NCI-H2081 (cell line): ENCODE results near the gene LCN1.
"Not testable (repeated sequence)": the region's sequence is repeated elsewhere in the genome, so short reads cannot be mapped to it uniquely, and the experiment has no call there.

ENCODE experiments used
- DNase-seq, 2 experiments: peaks; one replicate each; lab custom pipeline; 2025; lab: John Stamatoyannopoulos, UW

The LCN1 gene

GRCh38 chr9:135546792-135547617 is 25.8 kb downstream of the LCN1 start:
- DNase-seq: not testable (repeated sequence)

- DNase-seq: no peak
Observed at GRCh38 chr9:135547756-135548736, 26.8 kb downstream of the LCN1 start.

- not testable (repeated sequence) for DNase-seq
Observed at GRCh38 chr9:135549478-135550343, 28.5 kb downstream of the LCN1 start.

- no peak for DNase-seq
Observed at GRCh38 chr9:135550344-135550918, 29.2 kb downstream of the LCN1 start.

DNA sequence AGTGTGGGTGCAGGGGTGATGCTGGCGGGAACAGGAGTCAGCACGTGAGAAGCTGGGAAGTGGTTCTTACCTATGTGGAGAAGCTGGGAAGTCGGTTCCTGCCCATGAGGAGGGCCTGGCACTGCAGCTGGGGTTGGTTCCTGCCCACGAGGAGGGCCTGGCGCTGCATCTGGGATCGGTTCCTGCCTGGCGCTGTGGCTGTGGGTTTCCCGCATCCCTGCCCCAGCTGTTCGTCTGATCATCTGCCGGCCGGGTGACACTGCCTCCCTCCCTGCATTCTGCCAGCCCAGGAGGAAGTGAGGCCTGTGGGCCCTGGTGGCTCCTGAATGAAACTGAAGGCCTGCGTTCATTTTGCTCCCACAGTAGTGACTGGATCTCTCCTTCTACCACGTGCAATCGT is 29.8 kb downstream of the LCN1 start:
- DNase-seq: no peak

DNA sequence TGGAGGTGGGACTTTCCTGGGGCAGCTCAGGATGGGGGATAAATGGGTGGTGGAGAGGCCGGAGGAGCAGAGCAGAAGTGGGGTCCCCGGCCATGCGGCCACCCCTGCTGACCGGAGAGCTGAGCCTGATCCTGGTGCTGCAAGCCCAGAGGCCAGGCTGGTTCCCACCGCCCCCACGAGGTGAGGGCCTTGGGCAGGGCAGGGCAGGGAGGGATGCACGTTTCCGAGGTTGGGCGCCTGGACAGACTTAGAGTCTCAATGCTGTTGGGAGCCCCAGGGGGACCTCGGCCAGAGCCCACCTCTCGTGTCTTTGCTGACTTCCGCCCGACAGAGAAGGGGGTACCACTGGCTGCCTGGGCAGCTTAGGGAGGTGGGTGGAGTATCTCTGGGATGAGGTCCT is 30.2 kb downstream of the LCN1 start:
- no peak for DNase-seq

GRCh38 chr9:135552021-135552697 is 30.9 kb downstream of the LCN1 start:
- no peak for DNase-seq

GRCh38 chr9:135552698-135553171 is 31.5 kb downstream of the LCN1 start:
- no peak for DNase-seq

- no peak for DNase-seq
Observed at GRCh38 chr9:135554718-135555117, 33.5 kb downstream of the LCN1 start.

GRCh38 chr9:135555203-135555602 is 34.0 kb downstream of the LCN1 start:
- DNase-seq: no peak

DNA sequence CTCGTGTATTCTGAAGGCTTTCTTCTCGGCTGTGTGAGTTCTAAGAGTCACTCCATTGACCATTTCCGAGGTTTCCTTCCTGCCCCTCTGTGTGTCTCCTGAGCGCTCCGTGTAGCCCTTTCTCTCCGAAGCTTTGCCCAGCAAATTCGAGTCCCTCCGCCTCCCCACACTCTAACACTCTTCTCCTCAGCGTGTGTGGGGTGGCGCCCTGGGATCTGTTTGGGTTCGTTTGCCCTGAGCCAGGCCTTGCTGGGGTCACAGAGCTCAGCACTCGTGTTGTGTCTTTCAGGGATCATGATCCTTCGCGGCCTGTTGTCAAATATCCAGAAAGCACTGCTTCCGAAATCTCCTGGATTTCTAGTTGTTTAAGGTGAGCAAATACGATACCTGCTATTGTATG is 34.7 kb downstream of the LCN1 start:
- no peak for DNase-seq

GRCh38 chr9:135559606-135560005 is 38.4 kb downstream of the LCN1 start:
- no peak for DNase-seq

- no peak for DNase-seq
Observed at GRCh38 chr9:135561391-135562234, 40.4 kb downstream of the LCN1 start, which contains the start of gene PAEP. Gene PAEP, plus strand, starts transcription at chr9:135561756.

- no peak for DNase-seq
Observed at GRCh38 chr9:135562235-135562745, 41.0 kb downstream of the LCN1 start.

- DNase-seq: no peak
Observed at GRCh38 chr9:135563039-135563476, 41.8 kb downstream of the LCN1 start.

GRCh38 chr9:135563858-135564257 is 42.6 kb downstream of the LCN1 start:
- no peak for DNase-seq

- DNase-seq: no peak
Observed at GRCh38 chr9:135565141-135565628, 43.9 kb downstream of the LCN1 start.

- no peak for DNase-seq
Observed at GRCh38 chr9:135565636-135566035, 44.4 kb downstream of the LCN1 start.

- DNase-seq: no peak
Observed at GRCh38 chr9:135566552-135566951, 45.3 kb downstream of the LCN1 start.
